Astrocyte (in vitro differentiated cells and primary cell): Measurements from ENCODE around the gene ZNF608. TPM values are rescaled to one million over a fixed set of nuclear protein-coding genes. Genes with fewer than 3 reads are reported as not detected.

Experiments used
- DNase-seq: peaks from one replicate; pipeline ENCODE4 v3.0.0-alpha.2; 2010; ENCODE audit warnings: low read depth
- FAIRE-seq: peaks from 2 replicates; lab custom pipeline; 2011; peaks lifted over from hg19 to GRCh38; lab: Jason Lieb, UNC
- H2AFZ ChIP-seq: 2 replicates; pipeline ENCODE4 v1.6.0; 2012; ENCODE audit warnings: low read depth, low read length, inconsistent platforms
- H3K27ac ChIP-seq: 2 replicates; pipeline ENCODE4 v1.5.1; 2011; ENCODE audit warnings: low read depth, low read length, inconsistent platforms
- H3K27me3 ChIP-seq: 2 replicates; pipeline ENCODE4 v1.6.0; 2011; ENCODE audit warnings: low read length, inconsistent platforms; ENCODE audit not compliant: insufficient read depth
- H3K36me3 ChIP-seq: 2 replicates; pipeline ENCODE4 v1.5.1; 2011; ENCODE audit warnings: low read length, inconsistent platforms; ENCODE audit not compliant: insufficient read depth
- H3K4me1 ChIP-seq: 2 replicates; pipeline ENCODE4 v1.5.1; 2011; ENCODE audit warnings: low read length, inconsistent platforms; ENCODE audit not compliant: insufficient read depth
- H3K4me2 ChIP-seq: 2 replicates; pipeline ENCODE4 v1.6.0; 2012; ENCODE audit warnings: low read length, inconsistent platforms
- H3K4me3 ChIP-seq: 2 replicates; pipeline ENCODE4 v1.5.1; 2011; ENCODE audit warnings: low read depth, mild to moderate bottlenecking, low read length, inconsistent platforms; ENCODE audit not compliant: insufficient read depth
- H3K79me2 ChIP-seq: 2 replicates; pipeline ENCODE4 v1.6.0; 2012; ENCODE audit warnings: mild to moderate bottlenecking, low read length, inconsistent platforms; ENCODE audit not compliant: insufficient read depth
- H3K9ac ChIP-seq: 2 replicates; pipeline ENCODE4 v1.6.0; 2012; ENCODE audit warnings: mild to moderate bottlenecking, low read length, inconsistent platforms
- H3K9me3 ChIP-seq: 2 replicates; pipeline ENCODE4 v1.5.1; 2012; ENCODE audit warnings: low read depth, mild to moderate bottlenecking, low read length, inconsistent platforms; ENCODE audit not compliant: insufficient read depth
- H4K20me1 ChIP-seq: 2 replicates; pipeline ENCODE4 v1.6.0; 2012; ENCODE audit warnings: low read length, inconsistent platforms; ENCODE audit not compliant: insufficient read depth
- H3K27ac Mint-ChIP-seq: one replicate; pipeline ENCODE4 v1.8.0; 2021; ENCODE audit warnings: mild to moderate bottlenecking, mixed read lengths; ENCODE audit not compliant: unreplicated experiment
- H3K27me3 Mint-ChIP-seq: one replicate; pipeline ENCODE4 v1.8.0; 2021; ENCODE audit warnings: low read depth, mixed read lengths; ENCODE audit not compliant: unreplicated experiment
- H3K36me3 Mint-ChIP-seq: one replicate; pipeline ENCODE4 v1.8.0; 2021; ENCODE audit warnings: low read depth, mixed read lengths; ENCODE audit not compliant: unreplicated experiment
- H3K4me1 Mint-ChIP-seq: one replicate; pipeline ENCODE4 v1.8.0; 2021; ENCODE audit warnings: low read depth, mixed read lengths; ENCODE audit not compliant: unreplicated experiment
- H3K4me3 Mint-ChIP-seq: one replicate; pipeline ENCODE4 v1.8.0; 2021; ENCODE audit warnings: mild to moderate bottlenecking, moderate library complexity, mixed read lengths; ENCODE audit not compliant: unreplicated experiment
- H3K9me3 Mint-ChIP-seq: one replicate; pipeline ENCODE4 v1.8.0; 2021; ENCODE audit warnings: mild to moderate bottlenecking, mixed read lengths; ENCODE audit not compliant: unreplicated experiment
- EZH2 ChIP-seq: IDR thresholded peaks from 2 replicates; pipeline ENCODE4 v1.6.1; 2012; ENCODE audit warnings: mild to moderate bottlenecking, low read length, inconsistent platforms; ENCODE audit not compliant: insufficient read depth
- total RNA-seq: library from RNA; stranded (reverse); gene quantifications from 2 replicates; pipeline ENCODE4 v1.2.1, GENCODE V29; 2021
- TF ChIP-seq, protein P1 (sequence below): IDR thresholded peaks from 2 replicates; pipeline ENCODE4 v1.5.1; 2011; ENCODE audit warnings: low read depth, mild to moderate bottlenecking, inconsistent platforms, low read length, moderate library complexity; ENCODE audit not compliant: insufficient read depth

ZNF608 gene
- total RNA-seq, 1 donor from 2014 or later, result 57.3 TPM

DNA sequence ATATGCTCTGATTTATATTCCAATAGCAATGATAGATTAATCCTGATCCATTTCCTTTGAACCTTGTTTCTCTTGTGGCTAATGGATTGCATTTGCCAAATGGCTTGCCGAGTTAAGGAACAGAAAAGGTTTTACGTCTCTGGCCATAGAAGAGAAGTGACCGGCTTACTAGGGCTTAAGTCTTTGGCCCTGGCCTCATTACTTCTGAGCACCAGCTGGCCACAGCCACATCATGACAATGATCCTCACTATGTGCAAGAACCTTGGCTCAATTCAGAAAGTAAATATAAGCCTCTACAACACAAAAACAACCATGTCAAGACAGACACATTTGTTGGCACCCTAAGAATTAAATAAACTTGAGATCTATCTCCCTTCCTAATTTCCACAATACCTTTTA is 46.1 kb downstream of the ZNF608 start:
- FAIRE-seq (no peak), DNase-seq (no peak)
- H3K9me3 Mint-ChIP-seq, result no peaks in the 10 kb centered on the region
- TF ChIP-seq, protein P1, sequence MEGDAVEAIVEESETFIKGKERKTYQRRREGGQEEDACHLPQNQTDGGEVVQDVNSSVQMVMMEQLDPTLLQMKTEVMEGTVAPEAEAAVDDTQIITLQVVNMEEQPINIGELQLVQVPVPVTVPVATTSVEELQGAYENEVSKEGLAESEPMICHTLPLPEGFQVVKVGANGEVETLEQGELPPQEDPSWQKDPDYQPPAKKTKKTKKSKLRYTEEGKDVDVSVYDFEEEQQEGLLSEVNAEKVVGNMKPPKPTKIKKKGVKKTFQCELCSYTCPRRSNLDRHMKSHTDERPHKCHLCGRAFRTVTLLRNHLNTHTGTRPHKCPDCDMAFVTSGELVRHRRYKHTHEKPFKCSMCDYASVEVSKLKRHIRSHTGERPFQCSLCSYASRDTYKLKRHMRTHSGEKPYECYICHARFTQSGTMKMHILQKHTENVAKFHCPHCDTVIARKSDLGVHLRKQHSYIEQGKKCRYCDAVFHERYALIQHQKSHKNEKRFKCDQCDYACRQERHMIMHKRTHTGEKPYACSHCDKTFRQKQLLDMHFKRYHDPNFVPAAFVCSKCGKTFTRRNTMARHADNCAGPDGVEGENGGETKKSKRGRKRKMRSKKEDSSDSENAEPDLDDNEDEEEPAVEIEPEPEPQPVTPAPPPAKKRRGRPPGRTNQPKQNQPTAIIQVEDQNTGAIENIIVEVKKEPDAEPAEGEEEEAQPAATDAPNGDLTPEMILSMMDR, result no peak
- Histone ChIP-seq H3K79me2 (peaks cover 60% of the 10 kb centered on the region), H2AFZ (no peak overlapping the region), H3K27me3 (no peaks in the 10 kb centered on the region), H3K27ac (no peak overlapping the region), H3K4me1 (peaks cover 16% of the 10 kb centered on the region), H3K9ac (no peak overlapping the region), H3K4me2 (no peak overlapping the region), H3K36me3 (no peaks in the 10 kb centered on the region), H3K9me3 (no peaks in the 10 kb centered on the region), H4K20me1 (peaks cover 46% of the 10 kb centered on the region), H3K4me3 (no peak overlapping the region)
- H3K4me1 Mint-ChIP-seq, result peaks cover 64% of the 10 kb centered on the region
- H3K27me3 Mint-ChIP-seq, result no peaks in the 10 kb centered on the region
- peaks cover 12% of the 10 kb centered on the region for H3K36me3 Mint-ChIP-seq
- H3K4me3 Mint-ChIP-seq, result no peak overlapping the region
- peak overlapping the region; percentile 21 for H3K27ac Mint-ChIP-seq

DNA sequence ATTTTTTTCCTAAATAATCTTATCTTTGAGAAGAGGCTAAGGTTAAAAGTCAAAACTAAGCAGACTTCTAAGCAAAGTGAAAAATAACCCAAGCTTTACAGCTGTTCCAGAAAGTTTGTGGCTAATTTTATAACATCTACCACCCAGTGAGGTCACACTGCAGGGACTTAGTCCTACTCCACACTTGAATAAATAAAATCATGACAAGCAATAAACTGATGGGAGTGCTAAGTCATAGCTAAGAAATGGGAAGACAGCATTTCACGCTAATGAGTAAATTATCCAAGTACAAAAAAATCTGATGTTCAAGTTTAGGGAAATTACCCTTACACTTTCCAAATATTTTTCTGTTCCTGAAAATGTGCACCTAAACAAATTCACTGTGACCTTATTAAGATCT is 47.7 kb downstream of the ZNF608 start:
- Histone ChIP-seq H3K27me3 (no peaks in the 10 kb centered on the region), H3K9me3 (no peaks in the 10 kb centered on the region), H3K4me2 (peak overlapping the region; percentile 28), H3K36me3 (no peaks in the 10 kb centered on the region), H2AFZ (no peak overlapping the region), H3K79me2 (peaks cover 54% of the 10 kb centered on the region), H3K4me3 (no peak overlapping the region), H3K4me1 (peaks cover 16% of the 10 kb centered on the region), H3K27ac (no peak overlapping the region), H4K20me1 (peaks cover 33% of the 10 kb centered on the region), H3K9ac (no peak overlapping the region)
- no peak for TF ChIP-seq EZH2
- TF ChIP-seq, protein P1, result no peak
- Mint-ChIP-seq H3K27me3 (no peaks in the 10 kb centered on the region), H3K4me3 (no peak overlapping the region), H3K9me3 (no peaks in the 10 kb centered on the region), H3K27ac (peak overlapping the region; percentile 35), H3K36me3 (peaks cover 15% of the 10 kb centered on the region), H3K4me1 (peaks cover 63% of the 10 kb centered on the region)
- FAIRE-seq (no peak), DNase-seq (peak; percentile 67)

DNA sequence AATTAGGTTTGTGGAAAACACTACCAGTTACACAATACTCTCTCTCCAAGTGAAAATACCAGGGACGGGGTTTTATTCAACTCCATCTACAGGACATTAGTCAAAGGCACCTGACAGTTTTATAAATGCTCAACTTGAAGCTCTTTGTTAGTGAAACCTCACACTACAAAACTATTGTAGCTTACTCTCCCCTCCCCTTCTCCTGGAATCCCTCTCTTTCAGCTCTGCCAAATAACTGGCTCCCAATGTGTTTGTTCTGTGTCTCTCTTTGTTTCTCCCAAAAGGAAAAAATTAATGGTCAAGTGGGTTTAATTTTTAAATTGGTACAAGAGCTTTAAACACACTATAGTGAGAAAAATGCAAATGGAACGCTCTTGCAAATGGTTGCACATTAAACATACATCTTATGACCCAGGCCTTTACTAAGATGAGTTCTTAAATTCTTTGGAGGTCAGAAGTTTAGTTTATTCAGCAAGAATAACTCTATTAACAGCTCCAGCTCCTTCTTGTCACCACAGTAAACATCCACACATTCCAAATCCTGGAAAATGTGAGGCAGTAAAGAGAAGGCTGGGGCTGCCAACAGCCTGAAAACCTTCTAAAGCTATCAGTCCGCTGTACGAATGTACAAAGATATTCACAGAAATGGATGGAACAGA is 48.4 kb downstream of the ZNF608 start:
- Mint-ChIP-seq H3K27ac (peak overlapping the region; percentile 54), H3K27me3 (no peaks in the 10 kb centered on the region), H3K4me3 (no peak overlapping the region), H3K9me3 (no peaks in the 10 kb centered on the region), H3K36me3 (peaks cover 19% of the 10 kb centered on the region), H3K4me1 (peaks cover 62% of the 10 kb centered on the region)
- Histone ChIP-seq H3K27ac (peak overlapping the region; percentile 23), H2AFZ (no peak overlapping the region), H3K36me3 (no peaks in the 10 kb centered on the region), H3K9me3 (no peaks in the 10 kb centered on the region), H4K20me1 (peaks cover 26% of the 10 kb centered on the region), H3K4me2 (peak overlapping the region; percentile 28), H3K27me3 (no peaks in the 10 kb centered on the region), H3K79me2 (peaks cover 52% of the 10 kb centered on the region), H3K4me1 (peaks cover 16% of the 10 kb centered on the region), H3K9ac (no peak overlapping the region), H3K4me3 (no peak overlapping the region)
- FAIRE-seq (no peak), DNase-seq (peak; percentile 65)
- no peak for TF ChIP-seq EZH2
- TF ChIP-seq, protein P1, result no peak
